IPS-11a (cell line): ENCODE results near the gene EXO5.
"Not testable (repeated sequence)": the region's sequence is repeated elsewhere in the genome, so short reads cannot be mapped to it uniquely, and the experiment has no call there.

ENCODE experiments used
- H3K4me3 ChIP-seq: one replicate; pipeline ENCODE4 v1.5.1; 2013; ENCODE audit warnings: low read depth, low read length, control low read depth

Gene EXO5

GRCh38 chr1:40546957-40547356, 38.4 kb downstream of the EXO5 start:
- no peak overlapping the region for H3K4me3 ChIP-seq

- H3K4me3 ChIP-seq: no peak overlapping the region
Measured at GRCh38 chr1:40553017-40553416, 44.5 kb downstream of the EXO5 start.

- H3K4me3 ChIP-seq: not testable (repeated sequence)
Measured at GRCh38 chr1:40554807-40555206, 46.2 kb downstream of the EXO5 start.

GRCh38 chr1:40556121-40556520, 47.6 kb downstream of the EXO5 start:
- no peak overlapping the region for H3K4me3 ChIP-seq

GRCh38 chr1:40558241-40558640, 49.7 kb downstream of the EXO5 start:
- not testable (repeated sequence) for H3K4me3 ChIP-seq

GRCh38 chr1:40562185-40562584, 53.6 kb downstream of the EXO5 start:
- H3K4me3 ChIP-seq: no peak overlapping the region

- no peak overlapping the region for H3K4me3 ChIP-seq
Measured at GRCh38 chr1:40563266-40563665, 54.7 kb downstream of the EXO5 start.

GRCh38 chr1:40564506-40564905, 55.9 kb downstream of the EXO5 start:
- H3K4me3 ChIP-seq: no peak overlapping the region

GRCh38 chr1:40564913-40565312, 56.3 kb downstream of the EXO5 start:
- H3K4me3 ChIP-seq: no peak overlapping the region
